Right cardiac atrium (tissue), 5 donors: ENCODE data around the gene CCM2. TPM values are rescaled to one million over a fixed set of nuclear protein-coding genes. Genes with fewer than 3 reads are reported as not detected.
A peak's percentile ranks its signal among the peaks of the same experiment; 100 is the strongest.

ENCODE experiments used
- ATAC-seq, 2 donors: fragments of 200-7000 bp; cut with Tn5 transposase; one replicate each; pipeline versions ENCODE4 v1.8.0 to v1.9.1; 2020; ENCODE audit warnings: moderate library complexity in 2 of 2, mild to moderate bottlenecking in 1 of 2
- DNase-seq, 3 donors: peaks; one replicate each; pipeline ENCODE4 v3.0.0-alpha.2; 2020
- H3K27ac ChIP-seq: one replicate; pipeline ENCODE4 v1.5.1; 2013; ENCODE audit warnings: mild to moderate bottlenecking, low read length, control low read depth, moderate library complexity
- H3K27me3 ChIP-seq: one replicate; pipeline ENCODE4 v1.6.1; 2013; ENCODE audit not compliant: control insufficient read depth, insufficient read depth
- H3K4me1 ChIP-seq: one replicate; pipeline ENCODE4 v1.6.1; 2013; ENCODE audit warnings: low read length; ENCODE audit not compliant: control insufficient read depth, insufficient read depth
- H3K4me3 ChIP-seq: one replicate; pipeline ENCODE4 v1.5.1; 2013; ENCODE audit warnings: low read length, control low read depth
- H3K9me3 ChIP-seq: one replicate; pipeline ENCODE4 v1.6.1; 2013; ENCODE audit warnings: low read length; ENCODE audit not compliant: control insufficient read depth
- WGBS: extraction: QIAGEN DNeasy Blood & Tissue Kit; methylation state at CpG from one replicate; pipeline ENCODE4 v1.1.7; 2013; 5-methylcytosine and 5-hydroxymethylcytosine counted together
- intact Hi-C, 4 donors: fragments of 100-400 bp; cut with DNase I; formaldehyde crosslinking; loops; one replicate each; pipeline versions ENCODE4 v1.11.0 to v1.14.0; 2022 to 2023
- polyA plus RNA-seq: library from polyadenylated mRNA; stranded (reverse); fragments of 200-250 nt; gene quantifications from one replicate; pipeline ENCODE4 v1.2.3, GENCODE V29; 2013
- total RNA-seq, 4 donors: library from RNA; stranded (reverse); fragmentation: NEBNext Ultra II Directional; extraction: Animal tissue kit (Norgen Biotek cat#: 25700); gene quantifications; one replicate each; pipeline ENCODE4 v1.2.1, GENCODE V29; 2021
- donor health status: healthy with polysubstance abuse.
- donor health status: DM: no; HTN: yes; CAD: no.
- donor health status: DM: no; HTN: no; CAD: no.
- donor health status: DM: no; HTN: yes; CAD: no; lungs with severe emphysema.
- donor health status: DM: yes; HTN: yes; CAD: no.

The CCM2 gene
- total and polyA plus RNA-seq, 5 donors = 26.4 to 37.0 (median 32.8) TPM

DNA sequence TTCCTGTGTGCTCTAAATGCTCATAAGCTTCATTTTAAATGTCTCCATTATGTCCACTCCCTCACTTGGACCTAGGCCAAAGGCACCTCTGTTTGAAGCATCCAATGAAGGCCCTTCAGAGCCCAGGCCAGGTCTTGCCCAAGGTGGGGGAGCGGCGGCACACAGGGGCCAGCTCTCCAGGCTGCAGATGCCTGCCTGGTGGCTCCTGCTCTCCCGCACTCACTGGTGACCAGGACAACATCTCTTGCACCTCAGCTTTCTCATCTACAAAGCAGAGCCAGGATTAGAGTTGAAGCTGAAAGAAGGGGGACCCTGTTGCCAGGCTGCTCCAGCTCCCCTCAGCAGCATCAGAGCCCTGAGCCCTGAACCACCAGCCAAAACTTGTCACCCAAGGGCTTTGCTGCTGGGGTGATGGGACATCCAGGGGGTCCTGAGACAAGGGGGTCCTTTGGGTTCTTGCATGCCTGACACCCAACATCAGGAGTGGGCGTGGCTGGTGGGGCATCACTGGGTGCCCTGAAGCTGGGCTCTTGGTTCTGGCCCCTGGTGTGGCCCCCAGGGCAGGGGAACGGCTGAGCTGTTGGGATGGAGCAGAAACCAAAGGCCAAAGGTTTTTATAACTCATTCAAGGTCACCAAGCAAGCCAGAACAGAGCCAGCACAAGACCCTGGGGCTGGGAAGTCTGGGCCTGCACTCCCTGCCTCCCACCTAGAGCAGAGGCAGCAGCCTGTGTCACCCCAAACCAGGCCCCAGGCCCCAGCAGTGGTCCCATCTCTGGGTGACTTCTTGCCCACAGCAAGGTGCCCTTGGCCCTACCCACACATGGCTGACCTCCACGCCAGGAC lies 87.5 kb downstream of the CCM2 start:
- 90% methylated on average over 6 of the region's 6 CpGs for WGBS
- H3K27me3 ChIP-seq = no peaks in the 10 kb centered on the region
- H3K27ac ChIP-seq = no peak overlapping the region
- no peaks in the 10 kb centered on the region for H3K9me3 ChIP-seq
- ATAC-seq = no peak
- H3K4me1 ChIP-seq = no peaks in the 10 kb centered on the region
- intact Hi-C loops = no loop called here
- peak in 1 of 3 donors; percentile 47 for DNase-seq
- H3K4me3 ChIP-seq = no peak overlapping the region

DNA sequence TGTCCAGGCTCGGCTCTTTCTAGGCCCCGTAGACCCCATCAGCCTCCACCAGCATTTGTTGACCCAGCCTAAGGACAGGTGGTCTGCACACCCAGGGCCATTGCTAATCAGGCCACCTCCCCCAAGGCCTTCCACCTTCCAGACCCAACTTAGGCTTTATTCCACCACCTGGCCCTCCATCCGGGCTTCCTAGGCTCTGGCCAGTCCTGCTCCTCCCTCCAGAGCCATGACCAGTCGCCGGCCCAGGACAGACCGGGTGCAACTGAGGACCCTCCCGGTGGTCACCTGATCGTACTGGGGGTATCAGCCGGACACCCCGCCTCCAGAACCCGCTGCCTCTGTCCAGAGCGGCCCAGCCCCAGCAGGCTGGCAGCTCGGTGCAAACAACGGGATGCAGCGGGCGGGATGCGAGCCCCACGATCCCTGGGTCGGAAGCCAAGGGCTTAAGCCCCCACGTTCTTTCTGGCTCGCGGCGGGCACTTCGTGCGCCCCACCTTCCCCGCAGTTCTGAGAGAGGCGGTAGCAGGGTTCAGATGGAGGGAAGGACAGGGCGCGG lies 88.2 kb downstream of the CCM2 start:
- 32% methylated on average over 29 of the region's 29 CpGs for WGBS
- no peaks in the 10 kb centered on the region for H3K27me3 ChIP-seq
- no peak overlapping the region for H3K27ac ChIP-seq
- H3K9me3 ChIP-seq = no peaks in the 10 kb centered on the region
- intact Hi-C loops = no loop called here
- peak overlapping the region; percentile 59 for H3K4me3 ChIP-seq
- peak in 1 of 3 donors; percentile 64 for DNase-seq
- ATAC-seq = peak; percentile 23 to 25
- no peaks in the 10 kb centered on the region for H3K4me1 ChIP-seq

DNA sequence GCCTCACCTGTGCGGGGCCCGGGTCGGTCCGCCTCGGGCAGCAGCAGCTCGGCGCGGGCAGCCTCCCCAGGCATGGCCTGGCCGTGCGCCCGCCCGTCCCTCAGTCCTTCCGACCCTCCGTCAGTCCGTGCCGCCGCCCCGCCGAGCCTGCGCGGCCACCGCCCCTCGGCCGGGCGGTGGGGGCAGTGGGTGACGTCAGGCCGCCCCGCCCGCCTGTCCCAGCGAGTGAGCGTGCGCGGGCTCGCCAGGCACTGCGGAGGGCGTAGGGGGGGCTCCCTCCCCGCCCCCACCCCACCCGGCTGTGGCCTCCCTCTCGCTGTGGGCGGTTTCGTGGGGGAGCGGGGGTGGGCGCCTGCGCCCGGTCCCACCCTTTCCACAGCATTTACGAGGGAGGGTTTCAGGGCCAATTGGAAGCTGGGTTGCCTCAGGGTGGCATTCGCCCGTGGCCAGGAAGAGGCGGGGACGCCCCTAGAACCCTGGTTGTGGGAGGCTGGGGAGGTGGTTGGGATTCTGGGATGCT lies 88.9 kb downstream of the CCM2 start, which contains the start of gene NACAD:
NACAD (minus strand) TSS at position 149 of the 520 bp plus-strand sequence; CDS start at position 74, 75 bp downstream.
- intact Hi-C loops = no loop called here
- H3K9me3 ChIP-seq = no peaks in the 10 kb centered on the region
- peak; percentile 87 to 92 for ATAC-seq
- peak; percentile 72 to 89 (median 87) for DNase-seq
- H3K4me1 ChIP-seq = no peaks in the 10 kb centered on the region
- under 1% methylated on average over 50 of the region's 50 CpGs for WGBS
- no peaks in the 10 kb centered on the region for H3K27me3 ChIP-seq
- peak within 1 kb of the TSS; percentile 59 for H3K4me3 ChIP-seq
- H3K27ac ChIP-seq = no peak within 1 kb of the TSS

DNA sequence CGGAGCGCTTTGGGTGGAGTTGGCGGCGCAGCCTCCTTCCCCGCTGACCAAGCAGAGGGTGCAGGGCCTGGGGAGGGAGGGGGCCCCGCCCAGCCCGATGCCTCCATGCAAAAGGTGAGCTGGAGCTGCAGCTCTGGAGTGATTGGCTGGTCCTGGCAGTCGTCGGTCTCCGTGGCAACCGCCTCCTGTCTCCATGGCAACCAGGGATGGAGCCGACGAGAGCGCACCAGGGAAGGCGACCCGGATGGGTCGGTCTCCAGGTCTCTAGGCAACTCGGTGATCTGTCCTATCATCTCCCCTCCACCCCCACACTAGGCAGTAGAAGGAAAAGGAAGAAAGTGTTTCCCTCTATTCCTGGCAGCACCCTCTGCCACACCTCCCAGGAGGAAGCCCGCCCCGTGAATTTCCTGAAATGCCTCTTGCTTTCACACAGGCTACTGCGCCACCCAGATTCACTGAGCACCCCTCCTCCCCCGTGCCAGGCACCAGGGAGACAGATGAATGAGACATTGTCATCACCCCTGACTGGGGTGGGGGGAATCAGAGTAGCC lies 89.4 kb downstream of the CCM2 start:
- Histone ChIP-seq H3K9me3 (no peaks in the 10 kb centered on the region), H3K27ac (no peak overlapping the region), H3K4me3 (peak overlapping the region; percentile 59), H3K27me3 (no peaks in the 10 kb centered on the region), H3K4me1 (no peaks in the 10 kb centered on the region)
- 8% methylated on average over 22 of the region's 22 CpGs for WGBS
- peak; percentile 64 to 82 (median 81) for DNase-seq
- intact Hi-C loops = no loop called here
- peak; percentile 35 to 55 for ATAC-seq

DNA sequence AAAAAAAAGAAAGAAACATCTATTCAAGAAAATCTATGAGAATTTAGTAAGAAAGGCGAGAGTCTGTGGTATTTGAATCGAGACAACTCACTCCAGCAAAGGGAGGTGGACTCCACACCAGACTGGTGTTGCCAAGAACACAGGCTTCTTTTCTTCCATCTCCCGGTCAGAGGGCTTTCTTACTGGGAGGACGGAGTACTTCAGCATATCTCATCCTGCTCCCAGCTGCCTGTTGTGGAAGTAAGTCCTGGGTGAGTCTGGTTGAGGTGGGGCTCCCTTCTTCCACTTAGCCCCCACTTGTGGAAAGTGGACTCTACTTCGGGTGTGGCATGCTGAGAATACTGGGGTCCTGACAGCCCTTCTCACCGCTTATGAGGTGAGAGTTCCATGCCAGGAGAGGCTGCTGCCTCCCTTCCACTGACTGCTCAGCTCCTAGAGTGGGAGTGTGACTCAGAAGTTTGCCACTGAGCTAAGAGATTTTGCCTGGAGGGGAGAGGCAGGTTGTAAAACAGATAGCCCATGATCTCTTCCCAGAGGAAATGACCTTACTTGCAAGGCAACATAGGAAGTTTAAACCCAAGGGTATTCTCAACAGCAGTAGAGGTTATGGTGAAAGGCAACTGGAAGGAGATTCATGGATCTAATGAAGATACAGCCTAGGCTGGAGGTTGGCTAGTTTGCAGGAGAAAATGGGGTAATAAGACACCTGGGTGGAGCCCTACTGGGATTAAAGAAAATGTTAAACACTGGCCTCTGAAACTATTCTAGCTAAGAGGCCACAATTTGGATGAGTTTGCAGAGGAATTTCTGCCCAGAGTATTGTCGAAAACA lies 92.3 kb downstream of the CCM2 start:
- intact Hi-C loops = no loop called here
- no peak overlapping the region for H3K27ac ChIP-seq
- H3K4me1 ChIP-seq = no peaks in the 10 kb centered on the region
- DNase-seq = no peak
- no peaks in the 10 kb centered on the region for H3K27me3 ChIP-seq
- no peak overlapping the region for H3K4me3 ChIP-seq
- H3K9me3 ChIP-seq = no peaks in the 10 kb centered on the region
- WGBS = 57% methylated on average over 7 of the region's 7 CpGs
- ATAC-seq = no peak

DNA sequence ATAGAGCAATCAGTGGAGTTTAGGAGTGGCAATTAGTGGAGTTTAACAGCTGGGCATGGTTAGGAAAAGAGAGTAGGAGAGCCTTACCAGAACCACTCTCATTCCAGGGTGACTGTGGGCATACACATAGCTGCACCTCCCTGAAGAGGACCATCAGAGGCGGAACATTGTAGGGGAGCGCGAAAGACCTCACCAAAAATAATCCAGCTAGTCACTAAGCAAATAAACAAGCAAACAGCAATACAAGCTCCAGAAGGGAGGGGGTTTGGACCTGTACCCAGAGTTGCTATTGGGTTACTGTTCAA lies 92.9 kb downstream of the CCM2 start:
- Histone ChIP-seq H3K27me3 (no peaks in the 10 kb centered on the region), H3K4me1 (no peaks in the 10 kb centered on the region), H3K27ac (no peak overlapping the region), H3K4me3 (no peak overlapping the region), H3K9me3 (no peaks in the 10 kb centered on the region)
- ATAC-seq (no peak), DNase-seq (no peak)
- intact Hi-C loops = no loop called here
- WGBS = 76% methylated on average over 3 of the region's 3 CpGs

DNA sequence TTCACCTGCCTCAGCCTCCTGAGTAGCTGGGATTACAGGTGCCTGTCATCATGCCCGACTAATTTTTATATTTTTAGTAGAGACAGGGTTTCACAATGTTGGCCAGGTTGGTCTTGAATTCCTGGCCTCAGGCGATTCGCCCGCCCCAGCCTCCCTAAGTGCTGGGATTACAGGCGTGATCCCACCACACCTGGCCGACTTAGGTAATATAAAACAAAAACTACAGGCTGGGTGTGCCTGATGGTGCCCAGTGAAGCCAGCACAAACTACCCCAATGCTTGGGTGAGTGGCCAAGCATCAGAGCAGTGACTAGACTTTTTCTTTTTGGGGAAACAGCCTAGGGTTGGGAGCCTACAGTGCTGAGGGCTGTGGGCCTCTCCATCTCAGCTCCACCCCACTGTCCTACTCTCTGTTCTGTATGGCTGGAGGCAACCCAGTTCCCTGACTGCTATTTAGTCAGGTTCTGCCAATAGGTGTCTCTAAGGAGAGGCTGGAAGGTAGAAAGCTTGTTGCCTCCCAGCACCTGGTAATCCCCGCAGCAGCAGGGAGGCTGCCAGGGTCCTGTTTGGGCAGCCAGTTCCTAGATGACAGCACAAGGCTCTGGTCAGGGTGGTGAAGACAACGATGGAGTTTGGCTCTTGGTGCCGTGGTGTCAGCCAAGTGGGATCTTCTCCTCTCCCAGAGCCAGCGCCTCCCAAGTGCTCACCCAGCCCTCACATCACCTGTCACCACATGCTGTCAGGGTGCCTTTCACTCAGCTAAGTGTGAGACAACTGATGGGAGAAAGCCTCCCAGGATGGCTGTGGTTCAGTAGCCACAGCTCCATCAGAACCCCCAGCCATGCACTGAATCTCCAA lies 99.2 kb downstream of the CCM2 start:
- no peaks in the 10 kb centered on the region for H3K9me3 ChIP-seq
- WGBS = 76% methylated on average over 10 of the region's 10 CpGs
- no peak overlapping the region for H3K27ac ChIP-seq
- ATAC-seq = peak; percentile 44 to 82
- H3K27me3 ChIP-seq = no peaks in the 10 kb centered on the region
- intact Hi-C loops = no loop called here
- peaks cover 2% of the 10 kb centered on the region for H3K4me1 ChIP-seq
- DNase-seq = peak in 1 of 3 donors; percentile 70
- H3K4me3 ChIP-seq = no peak overlapping the region

DNA sequence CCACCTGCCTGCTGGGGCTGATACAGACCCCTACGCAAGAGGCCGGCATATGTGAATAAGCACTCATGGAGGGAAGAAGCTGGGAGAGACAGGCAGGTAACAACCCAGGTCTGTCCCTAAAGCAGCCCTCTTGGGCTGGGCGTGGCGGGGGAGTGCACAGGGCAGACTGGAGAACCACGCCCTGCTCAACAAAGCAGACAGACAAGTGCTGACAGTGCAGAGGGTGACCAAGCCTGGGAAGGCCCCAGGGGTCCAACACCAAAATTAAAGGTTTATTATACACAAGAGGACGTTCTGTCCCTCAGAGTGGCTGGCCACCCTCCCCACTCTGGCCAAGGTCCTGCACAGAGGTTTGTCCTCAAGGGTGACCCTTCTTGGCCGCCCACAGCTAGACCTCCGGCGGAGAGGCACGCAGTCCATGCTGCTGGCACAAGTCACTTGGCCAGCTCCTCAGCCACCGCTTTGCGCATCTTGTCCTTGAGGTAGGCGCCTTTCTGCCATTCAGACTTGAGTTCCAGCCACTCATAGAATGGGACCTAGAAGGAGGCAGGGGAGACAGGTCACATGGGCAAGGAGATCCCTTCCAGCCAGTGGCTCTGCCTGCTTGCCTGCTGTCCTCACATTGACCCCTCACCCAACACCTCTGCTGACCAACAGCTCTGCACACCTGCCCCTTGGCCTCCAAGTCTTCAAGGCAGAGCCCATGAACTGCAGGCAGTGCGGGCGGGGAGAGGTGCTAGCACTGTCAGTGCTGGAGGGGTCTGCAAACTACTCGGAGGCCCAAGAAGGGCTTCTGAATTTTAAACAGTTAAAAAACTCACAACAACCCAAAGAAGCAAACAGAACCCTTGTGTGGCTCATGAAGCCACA lies 100.1 kb downstream of the CCM2 start:
- ATAC-seq = peak; percentile 16 to 17
- DNase-seq = peak in 1 of 3 donors; percentile 46
- 95% methylated on average over 16 of the region's 16 CpGs for WGBS
- no peaks in the 10 kb centered on the region for H3K9me3 ChIP-seq
- peaks cover 2% of the 10 kb centered on the region for H3K4me1 ChIP-seq
- intact Hi-C loops = loop anchor here in 1 of 4 donors (10.0 kb wide), 1 partner anchor 115 kb away; no protein-coding TSS in a partner anchor
- no peaks in the 10 kb centered on the region for H3K27me3 ChIP-seq
- no peak overlapping the region for H3K27ac ChIP-seq
- no peak overlapping the region for H3K4me3 ChIP-seq

DNA sequence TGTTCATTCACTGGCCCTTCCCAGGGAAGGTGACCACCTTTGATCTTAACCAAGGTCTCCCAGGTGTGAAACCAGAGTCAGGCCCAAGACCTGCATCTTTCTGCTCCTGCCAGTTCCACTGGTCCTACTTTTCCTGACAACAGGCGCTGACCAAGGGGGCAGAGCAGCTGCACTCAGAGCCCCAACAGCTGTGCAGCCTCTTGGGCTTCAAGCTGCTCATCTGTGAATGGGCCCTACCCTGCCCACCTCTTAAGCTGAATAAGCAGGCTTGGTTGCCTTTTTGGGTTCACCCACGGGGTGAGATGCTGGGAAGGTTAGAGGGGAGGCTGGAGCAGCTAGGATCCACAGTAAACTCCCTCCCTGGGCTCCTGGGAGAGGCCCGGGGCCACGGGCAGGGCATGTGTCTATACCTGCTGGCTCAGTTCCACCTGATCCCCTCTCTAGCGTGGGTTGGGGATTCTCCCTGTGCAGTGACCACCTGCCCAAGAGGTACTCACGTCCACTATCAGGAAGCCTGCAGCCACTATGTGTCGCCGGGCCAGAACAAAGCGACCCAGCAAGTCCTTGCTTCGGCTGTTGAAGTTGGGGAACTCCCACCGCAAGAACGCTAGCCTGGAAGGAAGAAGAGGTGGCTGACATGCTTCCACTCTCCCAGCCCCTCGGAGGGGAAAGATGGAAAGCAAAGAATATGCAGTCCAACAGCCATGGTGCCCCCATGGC lies 100.9 kb downstream of the CCM2 start:
- H3K27me3 ChIP-seq = no peaks in the 10 kb centered on the region
- no peak overlapping the region for H3K4me3 ChIP-seq
- peaks cover 2% of the 10 kb centered on the region for H3K4me1 ChIP-seq
- ATAC-seq = no peak
- no peaks in the 10 kb centered on the region for H3K9me3 ChIP-seq
- 91% methylated on average over 13 of the region's 13 CpGs for WGBS
- H3K27ac ChIP-seq = no peak overlapping the region
- intact Hi-C loops = loop anchor here in 1 of 4 donors (10.0 kb wide), 1 partner anchor 116 kb away; no protein-coding TSS in a partner anchor
- no peak for DNase-seq
